SK-N-SH (cell line): Measurements from ENCODE around the gene CNGA3.

ENCODE experiments used
- CTCF ChIP-seq: fragments of 200-600 bp; sonication (generic); IDR thresholded peaks from 2 replicates; pipeline ENCODE4 v1.6.1; 2017; ENCODE audit warnings: antibody characterized with exemption, mild to moderate bottlenecking, moderate library complexity
- EP300 ChIP-seq, 2 experiments: IDR thresholded peaks; 2 replicates each; pipeline versions ENCODE4 v1.4.0 to v1.6.1; 2012; ENCODE audit warnings: borderline replicate concordance in 1 of 2, low read depth in 1 of 2, low read length in 1 of 2
- EZH2phosphoT487 ChIP-seq: fragments of 200-600 bp; sonication (generic); IDR thresholded peaks from 2 replicates; pipeline ENCODE4 v1.6.1; 2017; ENCODE audit warnings: low read depth, mixed run types, mild to moderate bottlenecking, antibody characterized with exemption, moderate library complexity, borderline replicate concordance
- NFIC ChIP-seq: IDR thresholded peaks from 2 replicates; pipeline ENCODE4 v1.4.0; 2012; ENCODE audit warnings: borderline replicate concordance
- RCOR1 ChIP-seq: fragments of 150-350 bp; IDR thresholded peaks from 2 replicates; pipeline ENCODE4 v1.6.1; 2017; ENCODE audit warnings: antibody characterized with exemption, low read length
- TCF12 ChIP-seq: IDR thresholded peaks from 2 replicates; pipeline ENCODE4 v1.4.0; 2012
- YY1 ChIP-seq: IDR thresholded peaks from 2 replicates; pipeline ENCODE4 v1.4.0; 2012; ENCODE audit warnings: low read depth, mild to moderate bottlenecking
- TF ChIP-seq, protein P1 (sequence below): IDR thresholded peaks from 2 replicates; pipeline ENCODE4 v1.4.0; 2012; ENCODE audit warnings: low read depth, borderline replicate concordance
- TF ChIP-seq, protein P2 (sequence below): IDR thresholded peaks from 2 replicates; pipeline ENCODE4 v1.6.1; 2012; ENCODE audit warnings: mild to moderate bottlenecking, low read depth, low read length, moderate library complexity

- TF ChIP-seq YY1 = no peak
- TF ChIP-seq EP300 (IDR thresholded peaks at IDR 0.05; ENCODE audit: borderline replicate concordance in 1 of 2, low read depth in 1 of 2, low read length in 1 of 2) = no peak
- no peak for TF ChIP-seq CTCF
- no peak for TF ChIP-seq TCF12
- TF ChIP-seq EZH2phosphoT487 = no peak
- TF ChIP-seq NFIC = no peak
- TF ChIP-seq RCOR1 = no peak
- TF ChIP-seq, protein P1, sequence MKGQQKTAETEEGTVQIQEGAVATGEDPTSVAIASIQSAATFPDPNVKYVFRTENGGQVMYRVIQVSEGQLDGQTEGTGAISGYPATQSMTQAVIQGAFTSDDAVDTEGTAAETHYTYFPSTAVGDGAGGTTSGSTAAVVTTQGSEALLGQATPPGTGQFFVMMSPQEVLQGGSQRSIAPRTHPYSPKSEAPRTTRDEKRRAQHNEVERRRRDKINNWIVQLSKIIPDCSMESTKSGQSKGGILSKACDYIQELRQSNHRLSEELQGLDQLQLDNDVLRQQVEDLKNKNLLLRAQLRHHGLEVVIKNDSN = no peak
- TF ChIP-seq, protein P2, sequence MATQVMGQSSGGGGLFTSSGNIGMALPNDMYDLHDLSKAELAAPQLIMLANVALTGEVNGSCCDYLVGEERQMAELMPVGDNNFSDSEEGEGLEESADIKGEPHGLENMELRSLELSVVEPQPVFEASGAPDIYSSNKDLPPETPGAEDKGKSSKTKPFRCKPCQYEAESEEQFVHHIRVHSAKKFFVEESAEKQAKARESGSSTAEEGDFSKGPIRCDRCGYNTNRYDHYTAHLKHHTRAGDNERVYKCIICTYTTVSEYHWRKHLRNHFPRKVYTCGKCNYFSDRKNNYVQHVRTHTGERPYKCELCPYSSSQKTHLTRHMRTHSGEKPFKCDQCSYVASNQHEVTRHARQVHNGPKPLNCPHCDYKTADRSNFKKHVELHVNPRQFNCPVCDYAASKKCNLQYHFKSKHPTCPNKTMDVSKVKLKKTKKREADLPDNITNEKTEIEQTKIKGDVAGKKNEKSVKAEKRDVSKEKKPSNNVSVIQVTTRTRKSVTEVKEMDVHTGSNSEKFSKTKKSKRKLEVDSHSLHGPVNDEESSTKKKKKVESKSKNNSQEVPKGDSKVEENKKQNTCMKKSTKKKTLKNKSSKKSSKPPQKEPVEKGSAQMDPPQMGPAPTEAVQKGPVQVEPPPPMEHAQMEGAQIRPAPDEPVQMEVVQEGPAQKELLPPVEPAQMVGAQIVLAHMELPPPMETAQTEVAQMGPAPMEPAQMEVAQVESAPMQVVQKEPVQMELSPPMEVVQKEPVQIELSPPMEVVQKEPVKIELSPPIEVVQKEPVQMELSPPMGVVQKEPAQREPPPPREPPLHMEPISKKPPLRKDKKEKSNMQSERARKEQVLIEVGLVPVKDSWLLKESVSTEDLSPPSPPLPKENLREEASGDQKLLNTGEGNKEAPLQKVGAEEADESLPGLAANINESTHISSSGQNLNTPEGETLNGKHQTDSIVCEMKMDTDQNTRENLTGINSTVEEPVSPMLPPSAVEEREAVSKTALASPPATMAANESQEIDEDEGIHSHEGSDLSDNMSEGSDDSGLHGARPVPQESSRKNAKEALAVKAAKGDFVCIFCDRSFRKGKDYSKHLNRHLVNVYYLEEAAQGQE = no peak
Measured at GRCh38 chr2:98317214-98317613, 29.0 kb upstream of the CNGA3 start.
